GM12878 (cell line): ENCODE data around the gene SNAP47. TPM values are rescaled to one million over a fixed set of nuclear protein-coding genes. Genes with fewer than 3 reads are reported as not detected.

Experiments
- ATAC-seq: fragments of 200-7000 bp; cut with Tn5 transposase; 3 replicates; pipeline ENCODE4 v1.9.1; 2020; ENCODE audit warnings: mild to moderate bottlenecking, moderate library complexity
- BruUV-seq: library from RNA; stranded (reverse); fragments of 400-500 nt; replicated peaks from 2 replicates; lab custom pipeline; 2021; lab: Mats Ljungman, UMichigan
- CTCF ChIA-PET: fragments of 300-600 bp; sonication (Branson Sonifier 250); formaldehyde crosslinking; extraction: SDS; loops from one replicate; lab custom pipeline; 2021; ENCODE audit warnings: inconsistent platforms; lab: Yijun Ruan, JAX
- POLR2A ChIA-PET: fragments of 350-600 bp; formaldehyde crosslinking; extraction: SDS; loops from one replicate; lab custom pipeline; 2021; ENCODE audit warnings: inconsistent platforms; lab: Charles Lee
- RAD21 ChIA-PET: fragments of 300-600 bp; sonication (Branson Sonifier 250); formaldehyde crosslinking; loops from one replicate; lab custom pipeline; 2023; ENCODE audit warnings: antibody characterized with exemption; ENCODE audit not compliant: unreplicated experiment; lab: Charles Lee
- SMC1A ChIA-PET: fragments of 300-600 bp; sonication (Branson Sonifier 250); formaldehyde crosslinking; loops from one replicate; lab custom pipeline; 2023; ENCODE audit not compliant: unreplicated experiment, uncharacterized antibody; lab: Charles Lee
- DNase-seq: peaks from one replicate; pipeline ENCODE4 v3.0.0-alpha.2; 2011; ENCODE audit warnings: low read depth, low spot score
- FAIRE-seq: peaks from 3 replicates; lab custom pipeline; 2011; peaks lifted over from hg19 to GRCh38; lab: Jason Lieb, UNC
- H2AFZ ChIP-seq: 2 replicates; pipeline ENCODE4 v1.6.0; 2011; ENCODE audit warnings: low read depth, low read length, control low read depth; ENCODE audit not compliant: control insufficient read depth
- H3K27ac ChIP-seq: 2 replicates; pipeline ENCODE4 v1.5.1; 2011; ENCODE audit warnings: control low read depth; ENCODE audit not compliant: control insufficient read depth, insufficient read depth
- H3K27me3 ChIP-seq, 2 experiments: replicated peaks in 1 of 2; 2 replicates each; pipeline versions ENCODE4 v1.6.0 to v1.6.1; 2011; ENCODE audit warnings: low read length in 1 of 2; ENCODE audit not compliant: control insufficient read depth in 2 of 2, insufficient read depth in 2 of 2
- H3K36me3 ChIP-seq, 2 experiments: 2 replicates each; pipeline ENCODE4 v1.5.1; 2011; ENCODE audit warnings: low read length in 1 of 2; ENCODE audit not compliant: control insufficient read depth in 2 of 2, insufficient read depth in 2 of 2
- H3K4me1 ChIP-seq: 2 replicates; pipeline ENCODE4 v1.6.1; 2011; ENCODE audit warnings: mild to moderate bottlenecking, low read length, moderate library complexity, mixed read lengths; ENCODE audit not compliant: control insufficient read depth, insufficient read depth
- H3K4me2 ChIP-seq: 2 replicates; pipeline ENCODE4 v1.6.0; 2011; ENCODE audit warnings: control low read depth; ENCODE audit not compliant: control insufficient read depth, insufficient read depth
- H3K4me3 ChIP-seq: fragments of 200-600 bp; sonication (generic); 2 replicates; pipeline ENCODE4 v1.5.1; 2016
- H3K79me2 ChIP-seq: 2 replicates; pipeline ENCODE4 v1.6.0; 2011; ENCODE audit warnings: low read length; ENCODE audit not compliant: control insufficient read depth, insufficient read depth
- H3K9ac ChIP-seq: 2 replicates; pipeline ENCODE4 v1.8.0; 2011; ENCODE audit warnings: low read length, control low read depth, mixed read lengths; ENCODE audit not compliant: control insufficient read depth, insufficient read depth
- H3K9me3 ChIP-seq: replicated peaks from 3 replicates; pipeline ENCODE4 v1.5.1; 2011; ENCODE audit warnings: mild to moderate bottlenecking, low read length; ENCODE audit not compliant: control insufficient read depth, insufficient read depth
- H4K20me1 ChIP-seq: 2 replicates; pipeline ENCODE4 v1.6.0; 2011; ENCODE audit not compliant: control insufficient read depth, insufficient read depth
- ASH2L ChIP-seq: fragments of 300-600, 200-600 bp; sonication (generic); IDR thresholded peaks from 2 replicates; pipeline ENCODE4 v1.6.1; 2017; ENCODE audit warnings: low read depth, mild to moderate bottlenecking, borderline replicate concordance
- CBX5 ChIP-seq: sonication (generic); IDR thresholded peaks from 2 replicates; pipeline ENCODE4 v1.6.1; 2016; ENCODE audit warnings: low read depth, moderate library complexity, mild to moderate bottlenecking, inconsistent platforms
- CREM ChIP-seq: IDR thresholded peaks from 2 replicates; pipeline ENCODE4 v1.6.1; 2014; ENCODE audit warnings: antibody characterized with exemption, low read depth
- FOXK2 ChIP-seq: fragments of 450-650 bp; IDR thresholded peaks from 2 replicates; pipeline ENCODE4 v1.6.1; 2017; ENCODE audit warnings: mild to moderate bottlenecking, moderate library complexity
- FOXM1 ChIP-seq: IDR thresholded peaks from 2 replicates; pipeline ENCODE4 v1.6.1; 2012; ENCODE audit warnings: low read depth, mild to moderate bottlenecking, inconsistent platforms, low read length, moderate library complexity
- MEF2B ChIP-seq: fragments of 450-650 bp; IDR thresholded peaks from 2 replicates; pipeline ENCODE4 v1.6.1; 2018; ENCODE audit warnings: mild to moderate bottlenecking, moderate library complexity; ENCODE audit not compliant: partially characterized antibody, poor library complexity, severe bottlenecking
- MYC ChIP-seq: IDR thresholded peaks from 2 replicates; pipeline ENCODE4 v1.6.1; 2011; ENCODE audit warnings: mild to moderate bottlenecking, low read length, moderate library complexity, inconsistent platforms; ENCODE audit not compliant: insufficient read depth, insufficient replicate concordance, insufficient read length, severe bottlenecking
- PAX5 ChIP-seq: IDR thresholded peaks from 2 replicates; pipeline ENCODE4 v1.6.1; 2011; ENCODE audit warnings: low read depth, low read length, borderline replicate concordance
- PML ChIP-seq: IDR thresholded peaks from 2 replicates; pipeline ENCODE4 v1.6.1; 2012; ENCODE audit warnings: low read length, inconsistent platforms
- SIX5 ChIP-seq: IDR thresholded peaks from 2 replicates; pipeline ENCODE4 v1.6.1; 2011; ENCODE audit warnings: mild to moderate bottlenecking, low read depth, low read length, moderate library complexity; ENCODE audit not compliant: severe bottlenecking
- TBL1XR1 ChIP-seq: IDR thresholded peaks from 2 replicates; pipeline ENCODE4 v1.6.1; 2012; ENCODE audit warnings: low read depth, low read length, improper control_type of control experiment
- TCF12 ChIP-seq: IDR thresholded peaks from 2 replicates; pipeline ENCODE4 v1.6.1; 2011; ENCODE audit warnings: low read depth, mild to moderate bottlenecking, low read length
- ZNF217 ChIP-seq: fragments of 450-650 bp; IDR thresholded peaks from 2 replicates; pipeline ENCODE4 v1.6.1; 2017; ENCODE audit warnings: antibody characterized with exemption, mild to moderate bottlenecking
- WGBS: methylation state at CpG from one replicate; pipeline ENCODE4 v1.1.6; 2016; ENCODE audit warnings: low lambda C conversion rate; ENCODE audit not compliant: insufficient replicate concordance, insufficient coverage; ENCODE audit errors: missing lambda C conversion rate; 5-methylcytosine and 5-hydroxymethylcytosine counted together
- in situ Hi-C: fragments of 300-500 bp; cut with MboI; formaldehyde crosslinking; loops from 9 replicates; pipeline ENCODE4 v1.14.3; 2018; ENCODE audit warnings: mixed read lengths
- intact Hi-C: fragments of 100-400 bp; cut with micrococcal nuclease; formaldehyde crosslinking; loops from one replicate; pipeline ENCODE4 v1.14.2; 2022; ENCODE audit not compliant: unreplicated experiment
- polyA plus RNA-seq, 11 experiments: library from polyadenylated mRNA; depleted of rRNA in 4 of 11; unstranded in 6 of 11; stranded (reverse) in 5 of 11; fragments of >200 nt; fragmentation: Nextera tagmentation in 4 of 11; fragmentation: Illumina TruSeq in 1 of 11; extraction: Ambion mirVana in 4 of 11; extraction: Trizol in 1 of 11; gene quantifications; 1 replicate in 1 of 11; 2 replicates in 10 of 11; pipeline versions ENCODE4 v1.2.1 to v1.2.3, GENCODE V29; 2011 to 2016; ENCODE audit warnings: inconsistent platforms in 2 of 11, missing spikeins in 2 of 11, low read depth in 1 of 11
- total RNA-seq, 4 experiments: library from RNA; depleted of rRNA in 3 of 4; stranded (reverse); fragments of >200 nt in 3 of 4; fragmentation: Illumina TruSeq in 1 of 4; extraction: Trizol in 1 of 4; gene quantifications; 2 replicates each; pipeline versions ENCODE4 v1.2.1 to v1.2.3, GENCODE V29; 2013 to 2021
- TF ChIP-seq, protein P1 (sequence below): IDR thresholded peaks from 2 replicates; pipeline ENCODE4 v1.6.1; 2012; ENCODE audit warnings: low read length, inconsistent platforms

The SNAP47 gene
- total and polyA plus RNA-seq, 10 of the 15 experiments (the other 5 are each of a cell fraction or from before 2014, with no cell fraction given): 1.3 to 39.6 (median 25.2) TPM

DNA sequence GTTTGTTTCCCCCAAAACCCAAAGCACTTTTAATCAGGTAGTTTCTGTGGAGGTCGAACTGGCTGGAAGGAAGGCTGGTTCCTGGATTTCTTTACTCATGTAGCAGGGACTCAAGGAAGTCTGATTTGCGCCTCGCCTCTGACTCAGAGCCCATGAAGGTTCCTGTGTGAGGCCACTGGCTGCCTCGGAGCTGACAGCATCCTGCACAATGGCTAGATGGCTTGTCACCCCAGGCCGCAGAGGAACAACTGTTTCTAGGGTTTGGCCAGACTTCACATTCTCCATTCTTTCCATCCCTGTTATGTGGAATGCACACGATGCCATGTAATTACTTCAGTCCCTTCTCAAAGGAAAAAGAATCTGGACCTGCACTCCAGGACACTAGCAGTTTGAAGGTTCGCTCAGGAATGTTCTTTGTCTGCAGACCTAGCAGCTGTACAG is 41.1 kb downstream of the SNAP47 start:
- no peak overlapping the region for H3K4me2 ChIP-seq
- ChIA-PET CTCF (no interaction called here), SMC1A (no interaction called here), POLR2A (no interaction called here), RAD21 (no interaction called here)
- no peak for DNase-seq
- intact Hi-C loops: no loop called here
- no peak for FAIRE-seq
- no peak overlapping the region for H3K9ac ChIP-seq
- H3K27me3 ChIP-seq: no peaks in the 10 kb centered on the region
- no peaks in the 10 kb centered on the region for H3K79me2 ChIP-seq
- H3K4me3 ChIP-seq: no peak overlapping the region
- H3K9me3 ChIP-seq: no peaks in the 10 kb centered on the region
- H3K27ac ChIP-seq: no peak overlapping the region
- 98% methylated on average over 7 of the region's 7 CpGs for WGBS
- H3K4me1 ChIP-seq: no peaks in the 10 kb centered on the region
- H2AFZ ChIP-seq: no peak overlapping the region
- BruUV-seq: no TSS peak
- TF ChIP-seq TCF12: no peak
- no peak for TF ChIP-seq ZNF217
- no peak for TF ChIP-seq PML
- TF ChIP-seq, protein P1, sequence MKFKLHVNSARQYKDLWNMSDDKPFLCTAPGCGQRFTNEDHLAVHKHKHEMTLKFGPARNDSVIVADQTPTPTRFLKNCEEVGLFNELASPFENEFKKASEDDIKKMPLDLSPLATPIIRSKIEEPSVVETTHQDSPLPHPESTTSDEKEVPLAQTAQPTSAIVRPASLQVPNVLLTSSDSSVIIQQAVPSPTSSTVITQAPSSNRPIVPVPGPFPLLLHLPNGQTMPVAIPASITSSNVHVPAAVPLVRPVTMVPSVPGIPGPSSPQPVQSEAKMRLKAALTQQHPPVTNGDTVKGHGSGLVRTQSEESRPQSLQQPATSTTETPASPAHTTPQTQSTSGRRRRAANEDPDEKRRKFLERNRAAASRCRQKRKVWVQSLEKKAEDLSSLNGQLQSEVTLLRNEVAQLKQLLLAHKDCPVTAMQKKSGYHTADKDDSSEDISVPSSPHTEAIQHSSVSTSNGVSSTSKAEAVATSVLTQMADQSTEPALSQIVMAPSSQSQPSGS: no peak
- TF ChIP-seq SIX5: no peak
- TF ChIP-seq PAX5: no peak
- no peak for TF ChIP-seq CREM
- TF ChIP-seq CBX5: no peak
- no peak for TF ChIP-seq MEF2B
- no peak for TF ChIP-seq MYC
- no peak for TF ChIP-seq FOXK2
- TF ChIP-seq FOXM1: no peak
- no peak for TF ChIP-seq ASH2L
- TF ChIP-seq TBL1XR1: no peak
- TF ChIP-seq, all 136 proteins: peak for 0
- Histone ChIP-seq H3K36me3 (peaks cover 4 to 11% of the 10 kb centered on the region in 2 experiments; a peak in 3 of 4 replicates), H4K20me1 (no peaks in the 10 kb centered on the region)
- ATAC-seq: no peak
- in situ Hi-C loops: no loop called here
